Endodermal cell (in vitro differentiated cells): ENCODE measurements around the gene KCNT1. TPM values are rescaled to one million over a fixed set of nuclear protein-coding genes. Genes with fewer than 3 reads are reported as not detected.

ENCODE experiments used
- DNase-seq: peaks from one replicate; pipeline ENCODE4 v3.0.0-alpha.2; 2017
- H3K27ac ChIP-seq: 2 replicates; pipeline ENCODE4 v1.5.1; 2013; ENCODE audit warnings: mild to moderate bottlenecking, low read depth, low read length, moderate library complexity
- H3K27me3 ChIP-seq: 2 replicates; pipeline ENCODE4 v1.6.1; 2013; ENCODE audit warnings: mild to moderate bottlenecking, low read length, moderate library complexity; ENCODE audit not compliant: insufficient read depth, control insufficient read depth, poor library complexity, severe bottlenecking
- H3K36me3 ChIP-seq: 2 replicates; pipeline ENCODE4 v1.7.0; 2013; ENCODE audit warnings: mild to moderate bottlenecking, low read length, moderate library complexity; ENCODE audit not compliant: control insufficient read depth, insufficient read depth
- H3K4me1 ChIP-seq: one replicate; pipeline ENCODE4 v1.7.0; 2013; ENCODE audit warnings: low read length; ENCODE audit not compliant: control insufficient read depth, insufficient read depth
- H3K4me3 ChIP-seq: 2 replicates; pipeline ENCODE4 v1.5.1; 2013; ENCODE audit warnings: mild to moderate bottlenecking, low read length, moderate library complexity
- H3K9ac ChIP-seq: 2 replicates; pipeline ENCODE4 v1.6.1; 2013; ENCODE audit warnings: mild to moderate bottlenecking, low read length, moderate library complexity; ENCODE audit not compliant: poor library complexity, severe bottlenecking; ENCODE audit errors: extremely low read depth
- H3K9me3 ChIP-seq: 2 replicates; pipeline ENCODE4 v1.6.1; 2013; ENCODE audit warnings: mild to moderate bottlenecking, low read length, moderate library complexity; ENCODE audit not compliant: control insufficient read depth
- H3K27ac Mint-ChIP-seq: 2 replicates; pipeline ENCODE4 v1.8.0; 2020; ENCODE audit warnings: mixed read lengths
- H3K27me3 Mint-ChIP-seq: 2 replicates; pipeline ENCODE4 v1.8.0; 2021; ENCODE audit warnings: mild to moderate bottlenecking, mixed read lengths; ENCODE audit not compliant: insufficient read depth
- H3K36me3 Mint-ChIP-seq: 2 replicates; pipeline ENCODE4 v1.8.0; 2020; ENCODE audit warnings: low read depth, mixed read lengths
- H3K4me1 Mint-ChIP-seq: 2 replicates; pipeline ENCODE4 v1.8.0; 2020; ENCODE audit warnings: mixed read lengths
- H3K4me3 Mint-ChIP-seq: 2 replicates; pipeline ENCODE4 v1.8.0; 2020; ENCODE audit warnings: mild to moderate bottlenecking, moderate library complexity, mixed read lengths
- H3K9me3 Mint-ChIP-seq: 2 replicates; pipeline ENCODE4 v1.8.0; 2020; ENCODE audit warnings: mild to moderate bottlenecking, mixed read lengths
- CTCF ChIP-seq: fragments of 200-600 bp; sonication (generic); conservative IDR thresholded peaks from 2 replicates; pipeline ENCODE4 v1.5.0; 2021; ENCODE audit warnings: antibody characterized with exemption, mild to moderate bottlenecking
- WGBS, 2 experiments: methylation state at CpG; one replicate each; pipeline versions ENCODE4 v1.1.5 to v1.1.7; 2013; ENCODE audit warnings: missing lambda C conversion rate in 2 of 2, mixed read lengths in 1 of 2; ENCODE audit not compliant: insufficient coverage in 1 of 2, insufficient read length in 1 of 2; 5-methylcytosine and 5-hydroxymethylcytosine counted together
- total RNA-seq, 2 donors: library from RNA; stranded (reverse); fragmentation: NEBNext Ultra II Directional in 1 of 2; extraction: Animal tissue kit (Norgen Biotek cat#: 25700) in 1 of 2; gene quantifications; 2 replicates in 1 of 2; 3 replicates in 1 of 2; pipeline ENCODE4 v1.2.1, GENCODE V29; 2021

Gene KCNT1
- total RNA-seq, 2 donors from 2014 or later: 0.15 TPM; not detected in 1

- H3K9ac ChIP-seq: no peak overlapping the region
- Mint-ChIP-seq H3K4me1 (peaks cover 14% of the 10 kb centered on the region), H3K27ac (peak overlapping the region; percentile 69), H3K4me3 (no peak overlapping the region), H3K36me3 (peaks cover 45% of the 10 kb centered on the region), H3K27me3 (no peaks in the 10 kb centered on the region), H3K9me3 (peaks cover 20% of the 10 kb centered on the region)
- no peaks in the 10 kb centered on the region for H3K27me3 ChIP-seq
- H3K36me3 ChIP-seq: peaks cover 30% of the 10 kb centered on the region
- TF ChIP-seq CTCF: no peak
- DNase-seq: no peak
- H3K4me1 ChIP-seq: no peaks in the 10 kb centered on the region
- 92 to 93% methylated on average over 5 to 7 of the region's 7 CpGs for WGBS, 2 experiments
- H3K9me3 ChIP-seq: peaks cover 9% of the 10 kb centered on the region
- H3K27ac ChIP-seq: no peak overlapping the region
- no peak overlapping the region for H3K4me3 ChIP-seq
Measured at GRCh38 chr9:135840539-135840938, 138.6 kb downstream of the KCNT1 start.

Other genes with a start within 250 kb of the KCNT1 start
- gene PPP1R26, start 222.4 kb upstream of the KCNT1 start, total RNA-seq: 10 to 100 TPM; 43.2 to 54.5 TPM
- 10 to 100 TPM; 50.2 to 53.1 TPM for gene MRPS2, start 201.5 kb upstream of the KCNT1 start, total RNA-seq
- not detected for gene LCN1, start 180.7 kb upstream of the KCNT1 start, total RNA-seq
- not detected for gene OBP2A, start 156.1 kb upstream of the KCNT1 start, total RNA-seq
- gene PAEP, start 140.4 kb upstream of the KCNT1 start, total RNA-seq: not detected
- under 1 TPM in 1 of 2 donors, not detected in 1; 0.60 TPM for gene GLT6D1, start 62.6 kb upstream of the KCNT1 start, total RNA-seq
- 10 to 100 TPM in 1 of 2 donors, under 1 TPM in 1; 0.46 to 10.7 TPM for gene LCN9, start 38.9 kb upstream of the KCNT1 start, total RNA-seq
- not detected for gene SOHLH1, start 2.7 kb upstream of the KCNT1 start, total RNA-seq
- gene CAMSAP1, start 205.4 kb downstream of the KCNT1 start, total RNA-seq: 10 to 100 TPM; 40.1 to 43.1 TPM